PFSK-1 (cell line): ENCODE measurements around the gene ARL2.

Experiments
- FOXP2 ChIP-seq: optimal IDR thresholded peaks from 2 replicates; pipeline ENCODE3; 2011; ENCODE audit warnings: borderline replicate concordance, control low read depth, inconsistent platforms; ENCODE audit not compliant: insufficient read depth; ENCODE audit errors: extremely low read length, extremely low read depth
- POLR2AphosphoS5 ChIP-seq: IDR thresholded peaks from 2 replicates; pipeline ENCODE4 v1.6.1; 2012; ENCODE audit warnings: low read depth, mild to moderate bottlenecking, control low read depth, low read length, moderate library complexity
- SIN3A ChIP-seq: IDR thresholded peaks from 2 replicates; pipeline ENCODE4 v1.6.1; 2012; ENCODE audit warnings: mild to moderate bottlenecking, low read length, moderate library complexity, borderline replicate concordance; ENCODE audit not compliant: insufficient read depth
- TAF1 ChIP-seq: IDR thresholded peaks from 2 replicates; pipeline ENCODE4 v1.6.1; 2012; ENCODE audit warnings: low read length, control low read depth, borderline replicate concordance; ENCODE audit not compliant: insufficient read depth
- TF ChIP-seq, protein P1 (sequence below), 2 experiments: IDR thresholded peaks; 2 replicates each; pipeline versions ENCODE4 v1.6.1 to v1.8.0; 2011 to 2012; ENCODE audit warnings: low read depth in 2 of 2, low read length in 2 of 2, control low read depth in 1 of 2, inconsistent platforms in 1 of 2, mild to moderate bottlenecking in 1 of 2, moderate library complexity in 1 of 2; ENCODE audit not compliant: insufficient read depth in 1 of 2

Gene ARL2

DNA sequence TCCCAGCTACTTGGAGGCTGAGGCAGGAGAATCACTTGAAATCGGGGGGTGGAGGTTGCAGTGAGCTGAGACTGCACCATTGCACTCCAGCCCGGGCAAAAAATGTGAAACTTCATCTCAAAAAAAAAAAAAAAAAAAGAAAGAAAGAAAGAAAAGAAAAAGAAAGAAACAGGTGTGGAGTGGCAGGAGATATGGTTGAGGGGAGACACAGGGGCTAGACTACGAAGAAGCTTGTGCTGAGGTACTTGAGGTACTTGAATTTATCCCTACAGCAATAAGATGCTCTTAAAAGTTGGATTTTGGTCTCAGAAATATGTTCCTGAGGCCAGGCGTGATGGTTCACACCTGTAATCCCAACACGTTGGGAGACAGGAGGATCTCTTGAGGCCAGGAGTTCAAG is 39.8 kb upstream of the ARL2 start:
- TF ChIP-seq POLR2AphosphoS5 (no peak), SIN3A (no peak), TAF1 (no peak), FOXP2 (no peak)
- TF ChIP-seq, protein P1, sequence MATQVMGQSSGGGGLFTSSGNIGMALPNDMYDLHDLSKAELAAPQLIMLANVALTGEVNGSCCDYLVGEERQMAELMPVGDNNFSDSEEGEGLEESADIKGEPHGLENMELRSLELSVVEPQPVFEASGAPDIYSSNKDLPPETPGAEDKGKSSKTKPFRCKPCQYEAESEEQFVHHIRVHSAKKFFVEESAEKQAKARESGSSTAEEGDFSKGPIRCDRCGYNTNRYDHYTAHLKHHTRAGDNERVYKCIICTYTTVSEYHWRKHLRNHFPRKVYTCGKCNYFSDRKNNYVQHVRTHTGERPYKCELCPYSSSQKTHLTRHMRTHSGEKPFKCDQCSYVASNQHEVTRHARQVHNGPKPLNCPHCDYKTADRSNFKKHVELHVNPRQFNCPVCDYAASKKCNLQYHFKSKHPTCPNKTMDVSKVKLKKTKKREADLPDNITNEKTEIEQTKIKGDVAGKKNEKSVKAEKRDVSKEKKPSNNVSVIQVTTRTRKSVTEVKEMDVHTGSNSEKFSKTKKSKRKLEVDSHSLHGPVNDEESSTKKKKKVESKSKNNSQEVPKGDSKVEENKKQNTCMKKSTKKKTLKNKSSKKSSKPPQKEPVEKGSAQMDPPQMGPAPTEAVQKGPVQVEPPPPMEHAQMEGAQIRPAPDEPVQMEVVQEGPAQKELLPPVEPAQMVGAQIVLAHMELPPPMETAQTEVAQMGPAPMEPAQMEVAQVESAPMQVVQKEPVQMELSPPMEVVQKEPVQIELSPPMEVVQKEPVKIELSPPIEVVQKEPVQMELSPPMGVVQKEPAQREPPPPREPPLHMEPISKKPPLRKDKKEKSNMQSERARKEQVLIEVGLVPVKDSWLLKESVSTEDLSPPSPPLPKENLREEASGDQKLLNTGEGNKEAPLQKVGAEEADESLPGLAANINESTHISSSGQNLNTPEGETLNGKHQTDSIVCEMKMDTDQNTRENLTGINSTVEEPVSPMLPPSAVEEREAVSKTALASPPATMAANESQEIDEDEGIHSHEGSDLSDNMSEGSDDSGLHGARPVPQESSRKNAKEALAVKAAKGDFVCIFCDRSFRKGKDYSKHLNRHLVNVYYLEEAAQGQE (IDR thresholded peaks at IDR 0.05; ENCODE audit: insufficient read depth in 1 of 2, low read depth in 2 of 2, low read length in 2 of 2), result no peak

DNA sequence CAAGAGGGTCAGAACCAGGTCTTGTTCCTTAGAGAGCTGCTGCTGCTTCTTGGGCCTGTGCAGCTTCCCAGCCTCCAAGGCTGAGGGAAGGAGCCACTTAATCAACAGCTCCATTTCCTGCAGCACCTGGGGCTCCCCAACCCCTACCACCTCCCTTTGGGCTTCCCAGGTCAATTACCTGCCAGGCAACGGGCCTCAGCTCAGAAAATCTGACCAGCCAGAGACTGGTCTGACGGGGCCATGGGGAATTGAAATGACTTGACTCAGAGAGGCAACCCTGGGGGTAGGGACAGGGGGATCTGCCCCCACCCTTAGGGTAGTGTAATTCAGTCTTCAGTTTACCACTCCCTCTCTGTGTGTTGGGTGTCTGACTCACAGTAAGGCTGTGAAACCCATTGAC is 37.3 kb upstream of the ARL2 start:
- TF ChIP-seq POLR2AphosphoS5 (no peak), TAF1 (no peak), FOXP2 (no peak), SIN3A (no peak)
- TF ChIP-seq, protein P1 (IDR thresholded peaks at IDR 0.05; ENCODE audit: insufficient read depth in 1 of 2, low read depth in 2 of 2, low read length in 2 of 2), result no peak

DNA sequence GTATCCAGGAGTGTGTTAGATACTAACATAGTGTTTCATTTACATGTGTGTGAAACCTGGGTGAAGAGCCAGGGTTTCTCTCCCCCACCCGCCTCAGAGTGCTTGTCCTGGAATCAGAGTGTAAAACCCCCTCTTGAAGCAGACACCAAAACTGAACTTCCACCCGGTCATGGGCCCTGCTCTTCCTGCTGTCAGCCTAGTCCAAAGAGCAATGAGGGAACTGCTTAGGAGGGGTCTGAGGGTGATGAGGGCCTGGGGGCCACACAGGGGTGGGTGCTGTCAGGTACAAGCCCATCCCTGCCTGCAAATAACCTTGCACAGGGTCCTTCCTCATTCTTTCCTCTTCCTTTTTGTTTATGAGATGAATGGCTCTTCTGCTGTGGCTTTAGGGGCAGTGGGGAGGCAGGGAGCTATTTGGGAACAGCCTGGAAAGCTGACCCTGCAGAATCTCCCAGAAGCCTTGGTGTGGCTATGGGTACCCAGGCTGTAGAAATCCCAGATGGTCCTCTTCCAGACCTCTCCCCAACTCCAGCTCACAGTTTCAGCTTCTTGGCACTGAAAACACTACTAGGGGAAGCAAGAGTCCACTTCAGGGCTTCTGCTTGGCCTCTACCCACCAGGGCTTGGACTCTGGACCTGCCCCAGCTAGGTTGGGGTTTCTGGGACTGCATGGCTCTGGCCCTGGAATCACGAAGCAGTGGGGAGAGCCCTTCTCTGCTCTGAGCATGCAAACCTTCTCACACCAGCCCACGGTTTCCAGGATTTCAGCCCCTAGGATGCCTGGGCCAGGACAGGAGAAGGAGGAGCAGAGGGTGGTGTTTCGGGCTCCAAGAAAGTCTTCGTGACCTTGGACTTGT is 25.7 kb upstream of the ARL2 start:
- TF ChIP-seq FOXP2 (no peak), TAF1 (no peak), POLR2AphosphoS5 (no peak), SIN3A (no peak)
- TF ChIP-seq, protein P1 (IDR thresholded peaks at IDR 0.05; ENCODE audit: insufficient read depth in 1 of 2, low read depth in 2 of 2, low read length in 2 of 2), result no peak

- TF ChIP-seq, protein P1 (IDR thresholded peaks at IDR 0.05; ENCODE audit: insufficient read depth in 1 of 2, low read depth in 2 of 2, low read length in 2 of 2), result no peak
- TF ChIP-seq SIN3A, result no peak
- no peak for TF ChIP-seq TAF1
- no peak for TF ChIP-seq FOXP2
- no peak for TF ChIP-seq POLR2AphosphoS5
Observed at GRCh38 chr11:64989416-64989815, 24.5 kb upstream of the ARL2 start.
